ENCODE measurements around the gene CCP110. TPM values are rescaled to one million over a fixed set of nuclear protein-coding genes. Genes with fewer than 3 reads are reported as not detected.
"Not testable (repeated sequence)": the region's sequence is repeated elsewhere in the genome, so short reads cannot be mapped to it uniquely, and the experiment has no call there.

The CCP110 gene
- polyA plus RNA-seq, 1 donor (not counting 4 experiments of a cell fraction or from before 2014, with no cell fraction given) = 5.5 TPM

DNA sequence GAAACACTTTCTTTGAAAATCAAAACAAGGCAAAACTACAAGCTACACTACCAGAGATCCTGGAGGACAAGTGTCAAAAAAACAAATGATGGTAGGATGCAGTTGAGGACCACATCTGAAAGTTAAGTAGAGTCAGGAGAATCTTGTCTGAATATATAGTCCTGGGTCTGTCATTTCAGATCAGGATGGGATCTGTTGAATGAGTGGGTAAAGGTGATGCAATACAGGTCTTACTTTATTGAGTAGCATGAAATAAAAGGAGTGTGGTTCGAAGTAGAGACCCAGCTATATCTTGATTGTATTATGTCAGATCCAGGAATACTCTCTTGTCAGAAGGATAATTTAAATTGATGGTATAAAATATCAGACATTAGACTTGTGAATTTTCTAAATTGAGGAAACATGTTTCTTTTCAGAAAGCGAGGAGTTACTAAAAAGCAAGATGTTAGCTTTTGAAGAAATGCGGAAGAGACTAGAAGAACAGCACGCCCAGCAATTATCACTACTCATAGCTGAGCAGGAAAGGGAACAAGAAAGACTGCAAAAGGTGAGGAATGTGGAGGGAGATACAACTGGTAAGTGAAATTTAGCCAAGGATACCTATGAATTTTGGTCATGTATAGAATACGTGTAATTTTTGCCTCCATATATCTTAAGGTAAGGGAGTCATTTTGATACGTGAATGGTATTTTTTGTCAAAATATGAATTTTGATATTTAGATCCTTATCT is 16.7 kb downstream of the CCP110 start:
- dilution Hi-C loops (cut with MboI; ENCODE audit: extremely low pct_ligation_motif_present, low sequenced_read_pairs) = no loop called here
- H3K36me3 ChIP-seq (ENCODE audit: control insufficient read depth in 2 of 2, extremely low read depth in 1 of 2, insufficient read depth in 2 of 2, low read length in 2 of 2) = peaks cover 2 to 3% of the 10 kb centered on the region in 2 experiments
- FAIRE-seq = no peak

GRCh38 chr16:19542138-19542821 is 18.5 kb downstream of the CCP110 start:
- no peaks in the 10 kb centered on the region for H3K79me2 ChIP-seq (ENCODE audit: control insufficient read depth, insufficient read depth, low read length)
- dilution Hi-C loops (cut with MboI; ENCODE audit: extremely low pct_ligation_motif_present, low sequenced_read_pairs) = no loop called here
- H3K27ac ChIP-seq (ENCODE audit: control insufficient read depth, insufficient read depth, low read length) = no peak overlapping the region
- H3K9me3 ChIP-seq (ENCODE audit: control insufficient read depth, low read depth, low read length) = no peaks in the 10 kb centered on the region
- DNase-seq (ENCODE audit: low read depth, low spot score) = no peak
- no peaks in the 10 kb centered on the region for H4K20me1 ChIP-seq (ENCODE audit: control insufficient read depth, extremely low read depth, insufficient read depth, low read length)
- no peaks in the 10 kb centered on the region for H3K4me1 ChIP-seq (ENCODE audit: control insufficient read depth, extremely low read depth, insufficient read depth, low read length)
- H3K9me1 ChIP-seq (ENCODE audit: control insufficient read depth, extremely low read depth, insufficient read depth, low read length) = no peaks in the 10 kb centered on the region
- H3K36me3 ChIP-seq (ENCODE audit: control insufficient read depth in 2 of 2, extremely low read depth in 1 of 2, insufficient read depth in 2 of 2, low read length in 2 of 2) = peaks cover 0 to 3% of the 10 kb centered on the region in 2 experiments
- FAIRE-seq = no peak
- no peaks in the 10 kb centered on the region for H3K27me3 ChIP-seq (ENCODE audit: control insufficient read depth, extremely low read depth, insufficient read depth, low read length)
- H3K4me2 ChIP-seq (ENCODE audit: control insufficient read depth, extremely low read depth, insufficient read depth, low read depth, low read length) = no peak overlapping the region
- no peak overlapping the region for H3K9ac ChIP-seq (ENCODE audit: control insufficient read depth, extremely low read depth, insufficient read depth, low read length)
- no peak overlapping the region for H2AFZ ChIP-seq (ENCODE audit: control insufficient read depth, low read length)
- H3K4me3 ChIP-seq (ENCODE audit: control insufficient read depth in 2 of 3, extremely low read depth in 1 of 3, insufficient read depth in 2 of 3, low read depth in 1 of 3, low read length in 3 of 3) = no peak overlapping the region
- TF ChIP-seq CTCF (optimal IDR thresholded peaks at IDR 0.05 in 1 of 3, IDR thresholded peaks at IDR 0.05 in 1 of 3, conservative IDR thresholded peaks at IDR 0.05 in 1 of 3; ENCODE audit: extremely low read depth in 1 of 3, insufficient read depth in 2 of 3, low read length in 3 of 3) = no peak
- TF ChIP-seq EZH2 (IDR thresholded peaks at IDR 0.05; ENCODE audit: low read length) = no peak

More for the DNA sequence above, 16.7 kb downstream of the CCP110 start:
- Histone ChIP-seq H2AFZ (ENCODE audit: control insufficient read depth, low read length) (no peak overlapping the region), H3K9me3 (ENCODE audit: control insufficient read depth, low read depth, low read length) (no peaks in the 10 kb centered on the region), H3K27me3 (ENCODE audit: control insufficient read depth, extremely low read depth, insufficient read depth, low read length) (no peaks in the 10 kb centered on the region), H3K4me1 (ENCODE audit: control insufficient read depth, extremely low read depth, insufficient read depth, low read length) (no peaks in the 10 kb centered on the region), H4K20me1 (ENCODE audit: control insufficient read depth, extremely low read depth, insufficient read depth, low read length) (no peaks in the 10 kb centered on the region), H3K4me2 (ENCODE audit: control insufficient read depth, extremely low read depth, insufficient read depth, low read depth, low read length) (no peak overlapping the region), H3K9me1 (ENCODE audit: control insufficient read depth, extremely low read depth, insufficient read depth, low read length) (no peaks in the 10 kb centered on the region), H3K9ac (ENCODE audit: control insufficient read depth, extremely low read depth, insufficient read depth, low read length) (no peak overlapping the region), H3K79me2 (ENCODE audit: control insufficient read depth, insufficient read depth, low read length) (no peaks in the 10 kb centered on the region), H3K4me3 (ENCODE audit: control insufficient read depth in 2 of 3, extremely low read depth in 1 of 3, insufficient read depth in 2 of 3, low read depth in 1 of 3, low read length in 3 of 3) (no peak overlapping the region), H3K27ac (ENCODE audit: control insufficient read depth, insufficient read depth, low read length) (no peak overlapping the region)
- TF ChIP-seq EZH2 (IDR thresholded peaks at IDR 0.05; ENCODE audit: low read length) = no peak
- no peak for TF ChIP-seq CTCF (optimal IDR thresholded peaks at IDR 0.05 in 1 of 3, IDR thresholded peaks at IDR 0.05 in 1 of 3, conservative IDR thresholded peaks at IDR 0.05 in 1 of 3; ENCODE audit: extremely low read depth in 1 of 3, insufficient read depth in 2 of 3, low read length in 3 of 3)
- no peak for DNase-seq (ENCODE audit: low read depth, low spot score)

DNA sequence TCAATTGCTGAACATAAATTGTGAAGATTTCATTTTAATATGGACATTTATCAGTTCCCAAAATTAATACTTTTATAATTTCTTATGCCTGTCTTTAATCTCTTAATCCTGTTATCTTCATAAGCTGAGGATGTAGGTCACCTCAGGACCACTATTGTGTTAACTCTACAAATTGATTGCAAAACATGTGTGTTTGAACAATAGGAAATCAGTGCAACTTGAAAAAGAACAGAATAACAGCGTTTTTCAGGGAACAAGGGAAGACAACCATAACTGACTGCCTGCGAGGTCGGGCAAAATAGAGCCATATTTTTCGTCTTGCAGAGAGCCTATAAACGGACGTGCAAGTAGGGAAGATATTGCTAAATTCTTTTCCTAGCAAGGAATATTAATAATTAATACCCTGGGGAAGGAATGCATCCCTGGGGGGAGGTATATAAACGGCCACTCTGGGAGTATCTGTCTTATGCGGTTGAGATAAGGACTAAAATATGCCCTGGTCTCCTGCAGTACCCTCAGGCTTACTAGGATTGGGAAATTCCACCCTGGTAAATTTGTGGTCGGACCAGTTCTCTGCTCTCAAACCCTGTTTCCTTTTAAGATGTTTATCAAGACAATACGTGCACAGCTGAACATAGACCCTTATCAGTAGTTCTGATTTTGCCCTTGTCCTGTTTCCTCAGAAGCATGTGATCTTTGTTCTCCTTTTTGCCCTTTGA is 19.7 kb downstream of the CCP110 start:
- H3K27me3 ChIP-seq (ENCODE audit: control insufficient read depth, extremely low read depth, insufficient read depth, low read length); H4K20me1 ChIP-seq (ENCODE audit: control insufficient read depth, extremely low read depth, insufficient read depth, low read length); FAIRE-seq; H3K79me2 ChIP-seq (ENCODE audit: control insufficient read depth, insufficient read depth, low read length); H3K4me3 ChIP-seq (ENCODE audit: control insufficient read depth in 2 of 3, extremely low read depth in 1 of 3, insufficient read depth in 2 of 3, low read depth in 1 of 3, low read length in 3 of 3); dilution Hi-C loops (cut with MboI; ENCODE audit: extremely low pct_ligation_motif_present, low sequenced_read_pairs); H3K9me1 ChIP-seq (ENCODE audit: control insufficient read depth, extremely low read depth, insufficient read depth, low read length); H3K9ac ChIP-seq (ENCODE audit: control insufficient read depth, extremely low read depth, insufficient read depth, low read length); H3K9me3 ChIP-seq (ENCODE audit: control insufficient read depth, low read depth, low read length); H3K36me3 ChIP-seq (ENCODE audit: control insufficient read depth in 2 of 2, extremely low read depth in 1 of 2, insufficient read depth in 2 of 2, low read length in 2 of 2); DNase-seq (ENCODE audit: low read depth, low spot score); H2AFZ ChIP-seq (ENCODE audit: control insufficient read depth, low read length); H3K4me1 ChIP-seq (ENCODE audit: control insufficient read depth, extremely low read depth, insufficient read depth, low read length); H3K4me2 ChIP-seq (ENCODE audit: control insufficient read depth, extremely low read depth, insufficient read depth, low read depth, low read length); H3K27ac ChIP-seq (ENCODE audit: control insufficient read depth, insufficient read depth, low read length): not testable (repeated sequence)
